ENCODE results near the gene DNAH5. TPM values are rescaled to one million over a fixed set of nuclear protein-coding genes. Genes with fewer than 3 reads are reported as not detected.

The DNAH5 gene
- total RNA-seq, 2 experiments from 2014 or later: not detected

DNA sequence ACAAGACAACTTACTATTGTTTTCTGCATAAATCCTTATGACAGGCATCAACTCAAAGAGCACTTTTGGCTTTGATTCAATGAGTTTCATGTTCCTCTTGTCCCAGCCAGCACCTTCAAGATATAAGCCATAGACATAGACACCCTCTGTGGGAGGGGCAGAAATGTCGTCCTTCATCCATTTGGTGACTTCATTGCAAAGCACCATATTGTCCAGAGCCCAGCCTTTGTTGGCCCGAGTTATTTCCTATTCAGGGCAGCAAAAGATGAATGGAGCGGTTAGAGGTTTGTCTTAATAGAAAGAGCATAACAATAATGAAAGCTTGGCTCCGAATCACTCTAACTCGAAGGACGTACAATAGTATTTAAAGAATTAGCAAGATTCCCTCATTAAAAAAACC, 243.9 kb downstream of the DNAH5 start:
- ChIA-PET CTCF (no interaction called here), POLR2A (no interaction called here)
- DNase-seq: no peak
- H3K4me1 Mint-ChIP-seq: no peaks in the 10 kb centered on the region
- H3K4me3 Mint-ChIP-seq: no peak overlapping the region
- no peaks in the 10 kb centered on the region for H3K36me3 Mint-ChIP-seq (ENCODE audit: low read depth)
- H3K9me3 Mint-ChIP-seq: peaks cover 8% of the 10 kb centered on the region
- H3K27ac Mint-ChIP-seq: no peak overlapping the region
- no peaks in the 10 kb centered on the region for H3K27me3 Mint-ChIP-seq

DNA sequence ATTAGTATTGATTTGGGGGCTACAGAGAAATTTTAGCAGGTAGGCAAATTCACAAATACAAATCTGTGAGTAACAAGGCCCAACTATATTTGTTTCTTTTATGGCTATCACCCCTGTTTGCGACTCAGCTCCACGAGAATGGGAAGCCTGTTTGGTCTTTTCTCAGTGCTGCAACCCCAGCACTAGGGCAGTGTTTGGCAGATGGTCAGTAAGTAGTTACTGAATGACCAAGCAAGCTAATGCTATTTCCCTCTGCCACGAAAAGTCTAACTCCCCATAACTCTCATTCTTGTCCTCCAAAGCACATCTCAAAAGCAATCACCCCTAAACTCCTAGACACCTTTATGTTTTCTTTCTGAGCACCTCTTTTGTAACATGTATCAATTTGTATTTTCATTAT, 245.6 kb downstream of the DNAH5 start:
- Mint-ChIP-seq H3K4me1 (no peaks in the 10 kb centered on the region), H3K27ac (no peak overlapping the region), H3K4me3 (no peak overlapping the region), H3K27me3 (no peaks in the 10 kb centered on the region), H3K9me3 (peaks cover 2% of the 10 kb centered on the region), H3K36me3 (ENCODE audit: low read depth) (no peaks in the 10 kb centered on the region)
- ChIA-PET CTCF (no interaction called here), POLR2A (no interaction called here)
- DNase-seq: no peak

DNA sequence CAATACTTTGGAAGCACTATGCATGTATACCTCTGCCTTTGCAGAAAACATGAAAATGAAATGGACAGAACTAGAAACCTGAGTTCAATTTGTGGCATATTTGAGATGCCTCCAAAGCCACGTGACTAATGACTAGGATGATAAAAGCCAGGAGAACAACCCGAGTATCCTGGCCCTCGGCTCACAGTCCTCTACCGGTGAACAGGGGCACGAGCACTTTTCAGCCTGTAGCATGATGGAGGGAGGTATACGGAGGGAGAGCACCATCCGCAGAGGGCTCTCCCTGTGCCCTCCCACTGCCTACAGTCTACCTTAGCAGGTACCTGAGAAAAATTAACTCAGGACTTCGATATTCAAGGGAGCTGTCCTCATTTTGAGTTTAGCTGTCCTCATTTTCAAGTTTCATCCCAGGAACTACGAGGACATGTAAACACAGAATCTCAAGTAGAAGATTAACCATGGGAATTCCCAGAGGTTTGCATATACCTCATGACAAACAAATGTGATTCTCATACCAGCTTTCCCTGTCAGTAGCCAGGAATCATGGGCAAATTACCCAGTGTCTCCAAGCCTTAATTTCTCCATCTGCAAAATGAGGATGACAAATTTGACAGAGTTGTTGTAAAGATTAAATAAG, 249.3 kb downstream of the DNAH5 start:
- POLR2A ChIA-PET: no interaction called here
- no peak for DNase-seq
- no peaks in the 10 kb centered on the region for H3K4me1 Mint-ChIP-seq
- no peak overlapping the region for H3K4me3 Mint-ChIP-seq
- H3K9me3 Mint-ChIP-seq: peaks cover 2% of the 10 kb centered on the region
- no peaks in the 10 kb centered on the region for H3K27me3 Mint-ChIP-seq
- CTCF ChIA-PET: no interaction called here
- H3K36me3 Mint-ChIP-seq (ENCODE audit: low read depth): no peaks in the 10 kb centered on the region
- no peak overlapping the region for H3K27ac Mint-ChIP-seq

DNA sequence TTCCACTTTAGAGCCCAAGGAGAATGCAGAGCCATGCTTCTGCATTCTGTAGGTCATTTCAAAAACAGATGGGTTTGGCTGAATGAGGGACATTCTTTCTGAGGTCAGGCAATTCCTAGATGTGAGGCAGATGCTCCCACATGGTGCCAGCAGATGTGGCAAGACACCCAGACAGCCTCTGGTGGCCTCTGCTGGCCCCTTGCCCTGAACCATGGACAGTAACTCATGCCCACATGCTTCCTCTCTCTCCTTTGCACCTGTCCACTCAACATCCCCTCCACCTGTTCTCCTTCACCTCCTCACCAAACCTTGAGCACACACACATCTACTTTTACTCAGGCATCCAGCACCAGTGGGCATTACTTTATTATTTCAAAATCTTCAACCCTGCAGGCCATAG, 252.3 kb downstream of the DNAH5 start:
- Mint-ChIP-seq H3K4me3 (no peak overlapping the region), H3K4me1 (no peaks in the 10 kb centered on the region), H3K36me3 (ENCODE audit: low read depth) (no peaks in the 10 kb centered on the region), H3K27me3 (no peaks in the 10 kb centered on the region), H3K27ac (no peak overlapping the region), H3K9me3 (peaks cover 9% of the 10 kb centered on the region)
- POLR2A ChIA-PET: no interaction called here
- CTCF ChIA-PET: no interaction called here
- no peak for DNase-seq

DNA sequence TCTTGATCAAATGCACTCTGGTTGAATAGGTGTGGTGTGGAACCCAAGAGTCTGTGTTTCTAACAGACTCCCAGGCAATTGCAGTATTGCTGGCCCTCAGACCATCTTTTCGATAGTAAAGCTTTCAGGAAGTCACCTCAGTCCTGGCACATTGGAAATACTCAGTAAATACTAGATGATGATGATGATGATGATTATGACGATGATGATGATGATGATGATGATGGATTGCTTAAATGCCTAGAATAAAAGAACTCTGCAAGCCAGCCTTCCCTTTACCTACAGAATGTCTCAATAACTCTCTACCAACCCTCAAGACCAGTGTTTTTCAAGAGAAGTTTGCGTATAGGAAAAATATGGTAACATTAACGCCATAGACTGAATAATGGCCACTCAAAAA, 268.0 kb downstream of the DNAH5 start:
- Mint-ChIP-seq H3K27ac (no peak overlapping the region), H3K4me3 (no peak overlapping the region), H3K4me1 (no peaks in the 10 kb centered on the region), H3K27me3 (no peaks in the 10 kb centered on the region), H3K9me3 (no peaks in the 10 kb centered on the region), H3K36me3 (ENCODE audit: low read depth) (no peaks in the 10 kb centered on the region)
- CTCF ChIA-PET: no interaction called here
- POLR2A ChIA-PET: no interaction called here
- DNase-seq: no peak

DNA sequence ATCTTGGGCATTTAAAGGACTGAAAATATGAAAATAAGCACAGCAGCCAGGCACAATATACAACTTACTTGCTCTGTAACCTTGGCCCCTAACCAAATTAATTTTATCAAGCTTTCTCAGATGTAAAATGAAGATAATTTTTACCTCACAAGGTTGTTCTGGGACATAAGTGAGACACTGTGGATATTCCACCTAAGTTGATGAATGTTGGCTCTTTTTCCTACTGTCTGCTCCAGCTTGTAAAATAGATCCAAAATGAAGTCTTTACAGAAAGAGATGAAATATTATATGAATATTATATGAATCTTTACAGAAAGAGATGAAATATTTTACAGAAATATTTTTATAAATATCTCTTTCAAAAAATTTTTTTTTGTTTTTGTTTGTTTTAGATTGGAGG, 270.1 kb downstream of the DNAH5 start:
- Mint-ChIP-seq H3K9me3 (no peaks in the 10 kb centered on the region), H3K4me3 (no peak overlapping the region), H3K4me1 (no peaks in the 10 kb centered on the region), H3K27me3 (no peaks in the 10 kb centered on the region), H3K36me3 (ENCODE audit: low read depth) (no peaks in the 10 kb centered on the region), H3K27ac (no peak overlapping the region)
- ChIA-PET CTCF (no interaction called here), POLR2A (no interaction called here)
- DNase-seq: no peak

DNA sequence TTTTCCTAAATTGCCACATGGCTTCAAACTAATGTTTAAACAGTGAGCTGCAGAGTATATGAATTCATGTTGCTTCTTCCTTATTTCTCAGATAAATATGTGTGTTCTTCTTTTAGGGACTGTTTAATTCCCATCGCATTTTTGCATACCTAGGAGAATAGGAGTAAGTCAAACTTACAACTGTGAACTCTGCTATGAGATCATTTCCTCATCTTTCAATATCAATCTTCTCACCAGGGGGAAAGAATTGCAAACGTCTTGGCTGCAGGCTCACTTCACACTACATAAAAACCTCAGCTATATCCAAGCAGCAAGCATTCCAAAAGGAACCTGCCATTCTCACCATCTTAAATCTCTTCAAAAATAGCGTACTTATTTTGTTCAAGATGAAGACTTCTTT, 271.0 kb downstream of the DNAH5 start:
- Mint-ChIP-seq H3K4me3 (no peak overlapping the region), H3K27me3 (no peaks in the 10 kb centered on the region), H3K36me3 (ENCODE audit: low read depth) (no peaks in the 10 kb centered on the region), H3K4me1 (no peaks in the 10 kb centered on the region), H3K27ac (no peak overlapping the region), H3K9me3 (no peaks in the 10 kb centered on the region)
- ChIA-PET POLR2A (no interaction called here), CTCF (no interaction called here)
- DNase-seq: no peak

DNA sequence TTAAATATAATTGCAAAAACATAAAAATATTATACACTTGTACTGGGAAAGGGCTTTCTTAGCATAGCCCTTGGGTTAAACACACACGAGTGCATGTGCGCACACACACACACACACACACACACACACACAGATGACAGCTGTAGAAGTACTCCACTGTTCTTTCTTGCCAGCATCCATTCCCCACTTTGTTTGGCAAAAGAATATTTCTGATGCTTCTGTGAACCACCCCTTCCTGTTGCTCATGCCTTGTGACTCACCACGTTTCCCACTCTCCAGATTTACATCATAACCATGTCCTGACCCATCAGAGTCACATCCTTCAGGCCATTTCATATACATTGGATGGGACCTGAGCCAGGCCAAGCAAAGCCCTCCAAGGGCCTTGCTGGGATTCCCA, 280.1 kb downstream of the DNAH5 start:
- no peak overlapping the region for H3K4me3 Mint-ChIP-seq
- POLR2A ChIA-PET: no interaction called here
- H3K9me3 Mint-ChIP-seq: peaks cover 7% of the 10 kb centered on the region
- CTCF ChIA-PET: interaction anchor here (0.6 kb wide), 1 partner anchor 40 kb away, joined by 3 read pairs; no protein-coding TSS in a partner anchor
- no peaks in the 10 kb centered on the region for H3K4me1 Mint-ChIP-seq
- no peak overlapping the region for H3K27ac Mint-ChIP-seq
- no peaks in the 10 kb centered on the region for H3K36me3 Mint-ChIP-seq (ENCODE audit: low read depth)
- no peak for DNase-seq
- H3K27me3 Mint-ChIP-seq: no peaks in the 10 kb centered on the region

DNA sequence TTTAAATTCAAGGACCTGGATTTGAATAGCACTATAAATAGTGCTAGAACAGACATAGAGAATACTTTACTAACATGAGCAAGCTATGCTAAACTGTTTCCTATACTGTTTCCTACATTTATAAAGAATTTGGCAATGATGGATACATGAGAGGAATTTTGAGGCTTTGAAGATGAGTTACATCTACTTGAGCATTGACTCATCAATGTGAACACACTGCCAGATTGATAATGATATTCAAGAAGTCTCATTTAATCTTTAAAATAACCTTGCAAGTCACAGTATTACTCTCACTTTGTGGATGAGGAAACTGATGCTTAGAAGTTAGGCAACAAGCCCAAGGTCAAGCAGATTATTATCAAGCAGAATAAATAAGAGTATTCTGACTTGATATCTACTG, 281.9 kb downstream of the DNAH5 start:
- Mint-ChIP-seq H3K9me3 (peaks cover 7% of the 10 kb centered on the region), H3K36me3 (ENCODE audit: low read depth) (no peaks in the 10 kb centered on the region), H3K4me3 (no peak overlapping the region), H3K4me1 (no peaks in the 10 kb centered on the region), H3K27me3 (no peaks in the 10 kb centered on the region), H3K27ac (no peak overlapping the region)
- no peak for DNase-seq
- ChIA-PET POLR2A (no interaction called here), CTCF (no interaction called here)

DNA sequence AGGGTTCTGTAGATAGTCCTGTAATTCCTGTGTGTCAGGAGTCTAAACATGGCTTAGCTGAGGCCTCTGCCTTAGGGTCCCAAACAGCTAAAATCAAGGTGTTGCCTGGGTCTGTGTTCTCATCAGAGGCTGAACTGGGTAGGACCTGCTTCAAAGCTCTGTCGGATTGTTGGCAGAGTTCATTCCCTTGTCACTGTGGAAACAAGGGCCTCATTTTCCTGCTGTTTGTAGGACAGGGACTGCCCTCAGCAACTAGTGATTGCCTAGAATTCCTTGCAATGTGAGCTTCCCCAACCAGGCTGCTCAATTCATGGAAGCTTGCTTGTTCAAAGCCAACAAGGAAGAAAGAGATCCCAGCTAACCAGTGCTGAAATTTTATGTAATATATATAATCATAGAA, 283.2 kb downstream of the DNAH5 start:
- H3K27me3 Mint-ChIP-seq: no peaks in the 10 kb centered on the region
- no peaks in the 10 kb centered on the region for H3K4me1 Mint-ChIP-seq
- ChIA-PET CTCF (no interaction called here), POLR2A (no interaction called here)
- peaks cover 7% of the 10 kb centered on the region for H3K9me3 Mint-ChIP-seq
- no peak for DNase-seq
- H3K4me3 Mint-ChIP-seq: no peak overlapping the region
- no peaks in the 10 kb centered on the region for H3K36me3 Mint-ChIP-seq (ENCODE audit: low read depth)
- H3K27ac Mint-ChIP-seq: no peak overlapping the region

DNA sequence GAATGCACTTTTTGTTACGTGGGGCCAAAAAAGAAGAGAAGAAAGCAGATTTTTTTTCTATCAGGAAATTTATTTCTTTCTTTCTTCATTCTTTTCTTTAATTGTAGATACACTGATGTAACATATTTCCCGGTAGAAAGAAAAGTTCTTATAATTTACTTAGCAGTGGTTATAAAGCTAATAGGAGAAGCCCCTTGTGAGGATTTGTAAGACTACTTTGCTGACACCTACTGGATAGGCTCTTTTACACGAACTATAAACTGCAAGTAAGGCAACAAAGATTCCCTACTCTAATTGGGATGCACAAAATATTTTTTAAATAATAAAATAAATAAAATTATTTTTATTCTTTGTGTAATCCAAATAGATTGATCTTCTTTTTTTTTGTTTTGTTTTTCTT, 284.4 kb downstream of the DNAH5 start:
- no peak for DNase-seq
- POLR2A ChIA-PET: no interaction called here
- no peaks in the 10 kb centered on the region for H3K36me3 Mint-ChIP-seq (ENCODE audit: low read depth)
- H3K4me3 Mint-ChIP-seq: no peak overlapping the region
- CTCF ChIA-PET: no interaction called here
- H3K27me3 Mint-ChIP-seq: no peaks in the 10 kb centered on the region
- H3K9me3 Mint-ChIP-seq: peaks cover 7% of the 10 kb centered on the region
- H3K27ac Mint-ChIP-seq: no peak overlapping the region
- no peaks in the 10 kb centered on the region for H3K4me1 Mint-ChIP-seq

DNA sequence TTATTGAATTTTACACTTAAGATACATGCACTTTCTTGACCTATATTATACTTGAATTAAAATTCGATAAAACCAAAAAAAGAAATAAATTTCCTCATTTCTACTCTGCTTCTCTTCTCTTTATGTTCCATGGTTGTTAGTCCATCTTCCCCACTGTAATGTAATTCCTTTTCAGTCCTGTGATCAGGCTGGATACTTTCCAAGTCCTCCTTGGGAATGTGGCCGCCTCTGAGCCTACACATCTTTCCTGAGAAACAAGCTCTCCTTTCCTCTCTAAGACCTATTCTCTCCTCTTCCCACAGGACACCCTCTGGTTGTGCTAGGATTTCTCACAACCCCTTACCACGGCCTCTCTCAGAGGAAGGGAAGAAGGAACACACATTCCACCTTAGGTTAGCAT, 285.1 kb downstream of the DNAH5 start:
- peaks cover 2% of the 10 kb centered on the region for H3K9me3 Mint-ChIP-seq
- H3K36me3 Mint-ChIP-seq (ENCODE audit: low read depth): no peaks in the 10 kb centered on the region

DNA sequence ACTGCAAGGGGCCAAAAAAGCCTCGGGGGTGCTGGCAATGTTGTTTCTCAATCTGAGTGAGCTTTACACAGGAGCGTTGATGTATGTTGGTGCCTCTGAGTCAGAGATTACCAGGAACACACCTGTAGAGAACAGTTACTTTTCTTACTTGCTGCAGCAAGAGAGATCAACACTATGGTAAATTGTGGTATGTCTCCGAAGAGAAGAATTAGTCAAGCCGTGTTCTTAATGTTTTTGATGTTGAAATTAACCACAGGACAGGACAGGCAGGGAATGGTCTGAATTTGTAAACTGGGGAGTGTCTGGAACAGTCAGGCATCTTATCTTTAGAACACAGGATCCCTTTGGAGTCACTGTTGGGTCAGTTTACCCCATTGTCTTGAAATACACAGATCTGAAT, 285.7 kb downstream of the DNAH5 start:
- POLR2A ChIA-PET: no interaction called here
- no peaks in the 10 kb centered on the region for H3K4me1 Mint-ChIP-seq

More for the DNA sequence above, 285.1 kb downstream of the DNAH5 start:
- DNase-seq: no peak
- Mint-ChIP-seq H3K27ac (no peak overlapping the region), H3K4me1 (no peaks in the 10 kb centered on the region), H3K4me3 (no peak overlapping the region), H3K27me3 (no peaks in the 10 kb centered on the region)
- ChIA-PET CTCF (no interaction called here), POLR2A (no interaction called here)

DNA sequence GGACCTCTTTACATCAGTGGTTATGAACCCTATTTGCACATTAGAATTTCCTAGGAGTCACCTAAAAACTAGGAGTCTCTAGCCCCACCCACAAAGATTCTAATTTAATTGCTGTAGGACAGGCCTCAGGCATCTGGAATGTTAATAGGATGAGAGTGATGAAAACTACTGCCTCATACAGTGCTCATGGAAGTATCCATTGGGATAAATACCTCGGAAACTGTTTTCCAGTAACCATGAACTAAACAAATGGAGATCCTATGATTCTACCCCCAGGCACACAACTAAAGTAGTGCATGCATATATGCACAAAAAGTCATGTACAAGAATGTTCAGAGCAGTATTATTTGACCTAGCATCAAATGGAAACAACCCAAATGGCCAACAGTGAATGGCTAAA, 286.3 kb downstream of the DNAH5 start:
- Mint-ChIP-seq H3K27ac (no peak overlapping the region), H3K27me3 (no peaks in the 10 kb centered on the region), H3K4me1 (no peaks in the 10 kb centered on the region), H3K36me3 (ENCODE audit: low read depth) (no peaks in the 10 kb centered on the region), H3K9me3 (no peaks in the 10 kb centered on the region), H3K4me3 (no peak overlapping the region)
- POLR2A ChIA-PET: no interaction called here
- CTCF ChIA-PET: no interaction called here
- no peak for DNase-seq

More for the DNA sequence above, 285.7 kb downstream of the DNAH5 start:
- no peak for DNase-seq
- Mint-ChIP-seq H3K27ac (no peak overlapping the region), H3K27me3 (no peaks in the 10 kb centered on the region), H3K36me3 (ENCODE audit: low read depth) (no peaks in the 10 kb centered on the region), H3K4me3 (no peak overlapping the region), H3K9me3 (peaks cover under 1% of the 10 kb centered on the region)
- CTCF ChIA-PET: no interaction called here
